NCI-H2029 (cell line): ENCODE data around the gene TBX15.

Source experiments
- DNase-seq: peaks from one replicate; lab custom pipeline; 2025; lab: John Stamatoyannopoulos, UW

Gene TBX15

GRCh38 chr1:119001181-119002027, 13.3 kb upstream of the TBX15 start:
- no peak for DNase-seq

- DNase-seq: no peak
Measured at GRCh38 chr1:119000371-119001180, 12.4 kb upstream of the TBX15 start.

GRCh38 chr1:118999348-119000071, 11.4 kb upstream of the TBX15 start:
- no peak for DNase-seq

GRCh38 chr1:118998171-118998570, 10.0 kb upstream of the TBX15 start:
- no peak for DNase-seq

- DNase-seq: no peak
Measured at GRCh38 chr1:118997225-118997624, 9.1 kb upstream of the TBX15 start.

- DNase-seq: no peak
Measured at GRCh38 chr1:118995312-118996016, 7.3 kb upstream of the TBX15 start.

GRCh38 chr1:118993700-118994026, 5.5 kb upstream of the TBX15 start:
- DNase-seq: no peak

- DNase-seq: no peak
Measured at GRCh38 chr1:118992868-118993699, 4.9 kb upstream of the TBX15 start.

GRCh38 chr1:118992237-118992825, 4.2 kb upstream of the TBX15 start:
- no peak for DNase-seq

- DNase-seq: no peak
Measured at GRCh38 chr1:118991448-118991847, 3.3 kb upstream of the TBX15 start.

GRCh38 chr1:118990513-118991152, 2.5 kb upstream of the TBX15 start:
- DNase-seq: no peak

GRCh38 chr1:118989878-118990378, 1.8 kb upstream of the TBX15 start:
- DNase-seq: no peak

GRCh38 chr1:118989006-118989815, 1.1 kb upstream of the TBX15 start:
- no peak for DNase-seq

- peak; percentile 8 for DNase-seq
Measured at GRCh38 chr1:118987468-118988185, 516 bp downstream of the TBX15 start.

- DNase-seq: no peak
Measured at GRCh38 chr1:118986555-118987467, 1.3 kb downstream of the TBX15 start.

- DNase-seq: no peak
Measured at GRCh38 chr1:118985640-118986554, 2.2 kb downstream of the TBX15 start.
